Activated T-cell treated with anti-CD3 and anti-CD28 coated beads, Interleukin-2, amount 50 U/mL, for 4 hours (primary cell): ENCODE measurements around the gene ZNF451. TPM values are rescaled to one million over a fixed set of nuclear protein-coding genes. Genes with fewer than 3 reads are reported as not detected.

Source experiments
- ATAC-seq, 2 donors: fragments of 200-7000 bp; cut with Tn5 transposase; one replicate each; pipeline ENCODE4 v1.10.0; 2021
- DNase-seq: peaks from one replicate; pipeline ENCODE4 v3.0.0-alpha.2; 2020
- H3K27me3 Mint-ChIP-seq: one replicate; pipeline ENCODE4 v1.8.0; 2021; ENCODE audit warnings: low read depth, mixed read lengths
- H3K36me3 Mint-ChIP-seq: one replicate; pipeline ENCODE4 v1.8.0; 2022; ENCODE audit warnings: mixed read lengths; ENCODE audit not compliant: insufficient read depth
- H3K4me1 Mint-ChIP-seq: one replicate; pipeline ENCODE4 v1.8.0; 2021; ENCODE audit warnings: low read depth, mixed read lengths
- H3K4me3 Mint-ChIP-seq: one replicate; pipeline ENCODE4 v1.8.0; 2021; ENCODE audit warnings: mild to moderate bottlenecking, moderate library complexity, mixed read lengths
- H3K9me3 Mint-ChIP-seq: one replicate; pipeline ENCODE4 v1.8.0; 2021; ENCODE audit warnings: mixed read lengths
- total RNA-seq, 3 donors: library from RNA; stranded (reverse); gene quantifications; one replicate each; pipeline ENCODE4 v1.2.1, GENCODE V29; 2021

Gene ZNF451
- total RNA-seq, 3 donors from 2014 or later = 36.8 to 44.8 (median 43.3) TPM

DNA sequence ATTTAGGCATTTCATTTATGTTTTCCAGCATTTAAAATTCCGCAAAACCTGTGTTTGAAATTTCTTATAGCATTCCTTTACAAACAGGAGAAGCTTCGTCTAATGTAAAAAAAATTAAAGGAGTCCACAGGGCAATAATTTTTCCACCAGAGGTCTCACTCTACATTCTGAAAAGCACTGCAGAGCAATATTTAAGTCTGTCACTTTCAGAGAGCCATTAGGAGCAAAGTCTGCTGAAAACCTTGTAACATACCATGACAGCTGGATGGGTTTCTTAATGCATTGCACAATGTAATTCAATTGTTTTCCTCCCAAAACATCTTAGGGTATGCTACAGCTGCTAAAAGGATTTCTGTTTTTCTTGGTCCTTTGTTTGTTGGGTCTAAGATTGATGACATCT, 100.2 kb downstream of the ZNF451 start:
- DNase-seq (no peak), ATAC-seq (no peak)
- no peaks in the 10 kb centered on the region for H3K9me3 Mint-ChIP-seq
- H3K4me3 Mint-ChIP-seq = no peak overlapping the region
- H3K4me1 Mint-ChIP-seq = no peaks in the 10 kb centered on the region
- no peaks in the 10 kb centered on the region for H3K27me3 Mint-ChIP-seq
- peaks cover 8% of the 10 kb centered on the region for H3K36me3 Mint-ChIP-seq

DNA sequence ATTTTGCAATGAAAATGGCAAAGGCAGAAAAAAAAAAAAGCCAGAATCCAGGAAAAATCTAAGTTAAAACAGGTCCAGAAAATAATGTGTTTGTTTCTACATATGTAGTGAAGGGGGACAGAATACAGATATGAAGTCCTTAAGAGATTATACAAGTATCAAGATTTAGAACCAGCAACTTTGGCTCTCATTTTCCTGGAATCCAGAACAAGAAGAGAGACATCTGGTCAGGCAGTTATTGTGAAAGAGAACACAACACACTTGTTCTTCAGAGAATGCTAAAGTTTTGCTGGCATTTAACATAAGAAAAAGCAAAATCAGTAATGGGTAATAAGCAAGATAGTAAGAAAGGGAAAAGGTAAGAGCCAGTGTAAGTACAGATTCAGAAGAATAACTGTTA, 103.2 kb downstream of the ZNF451 start:
- no peak overlapping the region for H3K4me3 Mint-ChIP-seq
- ATAC-seq = no peak
- no peaks in the 10 kb centered on the region for H3K9me3 Mint-ChIP-seq
- H3K27me3 Mint-ChIP-seq = no peaks in the 10 kb centered on the region
- no peak for DNase-seq
- no peaks in the 10 kb centered on the region for H3K36me3 Mint-ChIP-seq
- no peaks in the 10 kb centered on the region for H3K4me1 Mint-ChIP-seq

GRCh38 chr6:57195457-57195856, 105.5 kb downstream of the ZNF451 start:
- H3K27me3 Mint-ChIP-seq = no peaks in the 10 kb centered on the region
- H3K36me3 Mint-ChIP-seq = no peaks in the 10 kb centered on the region
- no peak for ATAC-seq
- H3K4me1 Mint-ChIP-seq = no peaks in the 10 kb centered on the region
- H3K9me3 Mint-ChIP-seq = no peaks in the 10 kb centered on the region
- no peak overlapping the region for H3K4me3 Mint-ChIP-seq
- no peak for DNase-seq

GRCh38 chr6:57198926-57199636, 109.1 kb downstream of the ZNF451 start:
- DNase-seq (no peak), ATAC-seq (no peak)
- Mint-ChIP-seq H3K4me3 (no peak overlapping the region), H3K27me3 (no peaks in the 10 kb centered on the region), H3K9me3 (no peaks in the 10 kb centered on the region), H3K4me1 (no peaks in the 10 kb centered on the region), H3K36me3 (no peaks in the 10 kb centered on the region)

- Mint-ChIP-seq H3K36me3 (no peaks in the 10 kb centered on the region), H3K9me3 (no peaks in the 10 kb centered on the region)
- no peak for ATAC-seq
Observed at GRCh38 chr6:57201718-57202117, 111.7 kb downstream of the ZNF451 start.

DNA sequence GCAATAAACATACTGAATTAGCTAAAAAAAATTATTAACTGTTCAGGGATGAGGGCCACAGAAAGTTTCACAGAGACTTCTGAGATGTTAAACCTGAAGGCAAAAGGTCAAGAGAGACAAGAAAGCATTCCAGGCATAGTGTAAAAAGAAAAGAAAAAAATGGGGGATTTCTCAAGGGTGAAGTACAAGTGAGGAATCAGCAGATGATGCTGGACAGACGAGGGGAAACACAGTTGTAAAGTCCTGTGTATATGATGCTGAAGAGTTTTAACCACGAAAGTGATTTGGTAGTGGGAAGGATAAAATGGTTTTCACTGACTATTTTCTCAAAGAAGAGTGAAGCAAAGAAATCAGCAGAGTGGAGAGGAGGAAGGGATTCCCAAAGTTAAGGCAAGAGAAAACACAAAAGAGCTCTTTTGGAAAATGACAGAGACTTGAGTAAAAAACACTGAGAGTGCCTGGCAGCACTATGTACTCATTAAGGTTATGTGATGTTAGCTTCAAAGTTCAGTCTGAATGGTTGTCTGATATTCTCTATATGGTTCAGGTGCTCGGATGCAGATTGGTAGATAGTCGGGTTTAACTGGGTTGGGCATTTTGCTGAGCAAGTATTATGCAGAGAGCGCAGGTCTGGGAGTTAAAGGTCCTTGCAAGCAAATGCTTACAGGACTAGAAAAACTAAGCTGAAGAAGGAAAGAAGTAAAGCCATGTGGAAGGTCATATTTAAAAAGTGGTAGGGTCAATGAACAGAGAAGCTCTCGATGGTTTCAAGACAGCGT, 115.8 kb downstream of the ZNF451 start:
- Mint-ChIP-seq H3K4me3 (no peak overlapping the region), H3K36me3 (no peaks in the 10 kb centered on the region), H3K27me3 (no peaks in the 10 kb centered on the region), H3K4me1 (no peaks in the 10 kb centered on the region), H3K9me3 (no peaks in the 10 kb centered on the region)
- no peak for DNase-seq
- no peak for ATAC-seq

More at GRCh38 chr6:57201718-57202117, 111.7 kb downstream of the ZNF451 start:
- no peak for DNase-seq
- Mint-ChIP-seq H3K4me3 (no peak overlapping the region), H3K27me3 (no peaks in the 10 kb centered on the region), H3K4me1 (no peaks in the 10 kb centered on the region)

- DNase-seq = no peak
- Mint-ChIP-seq H3K4me3 (no peak overlapping the region), H3K36me3 (no peaks in the 10 kb centered on the region)
Observed at GRCh38 chr6:57207141-57207540, 117.2 kb downstream of the ZNF451 start.

GRCh38 chr6:57207872-57208271, 117.9 kb downstream of the ZNF451 start:
- Mint-ChIP-seq H3K27me3 (no peaks in the 10 kb centered on the region), H3K4me3 (no peak overlapping the region), H3K36me3 (no peaks in the 10 kb centered on the region), H3K4me1 (no peaks in the 10 kb centered on the region), H3K9me3 (no peaks in the 10 kb centered on the region)
- ATAC-seq (peak; percentile 62 to 71), DNase-seq (no peak)

More at GRCh38 chr6:57207141-57207540, 117.2 kb downstream of the ZNF451 start:
- H3K9me3 Mint-ChIP-seq = no peaks in the 10 kb centered on the region
- ATAC-seq = peak; percentile 46
- H3K4me1 Mint-ChIP-seq = no peaks in the 10 kb centered on the region
- H3K27me3 Mint-ChIP-seq = no peaks in the 10 kb centered on the region

DNA sequence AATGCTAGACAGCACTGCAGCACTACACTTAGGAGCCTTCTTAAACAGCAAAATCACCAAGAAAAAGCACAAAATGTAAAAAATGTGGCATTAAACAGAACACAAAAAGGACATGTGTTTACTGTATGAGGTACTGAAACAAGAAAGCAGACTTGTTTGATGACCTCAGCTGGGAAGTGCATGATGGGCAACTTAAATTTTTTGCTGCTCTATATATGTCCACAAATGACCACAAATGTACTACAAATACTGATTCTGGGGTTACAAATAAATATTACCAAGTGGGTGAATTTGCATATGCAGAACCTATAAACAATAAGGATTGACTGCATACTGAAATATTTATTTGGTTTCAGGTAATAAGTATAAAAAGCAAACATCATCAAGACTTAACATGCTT, 119.0 kb downstream of the ZNF451 start:
- Mint-ChIP-seq H3K27me3 (no peaks in the 10 kb centered on the region), H3K4me3 (no peak overlapping the region), H3K9me3 (no peaks in the 10 kb centered on the region), H3K36me3 (no peaks in the 10 kb centered on the region), H3K4me1 (peaks cover 5% of the 10 kb centered on the region)
- ATAC-seq (no peak), DNase-seq (no peak)

GRCh38 chr6:57210060-57210459, 120.1 kb downstream of the ZNF451 start:
- H3K4me3 Mint-ChIP-seq = no peak overlapping the region
- H3K4me1 Mint-ChIP-seq = peaks cover 15% of the 10 kb centered on the region
- H3K36me3 Mint-ChIP-seq = no peaks in the 10 kb centered on the region
- ATAC-seq (no peak), DNase-seq (no peak)
- no peaks in the 10 kb centered on the region for H3K27me3 Mint-ChIP-seq
- peaks cover 3% of the 10 kb centered on the region for H3K9me3 Mint-ChIP-seq

GRCh38 chr6:57215260-57215659, 125.3 kb downstream of the ZNF451 start:
- Mint-ChIP-seq H3K27me3 (peaks cover 2% of the 10 kb centered on the region), H3K36me3 (no peaks in the 10 kb centered on the region), H3K9me3 (peaks cover 6% of the 10 kb centered on the region), H3K4me1 (peaks cover 16% of the 10 kb centered on the region), H3K4me3 (no peak overlapping the region)
- no peak for DNase-seq
- no peak for ATAC-seq

- no peaks in the 10 kb centered on the region for H3K36me3 Mint-ChIP-seq
- H3K4me1 Mint-ChIP-seq = peaks cover 18% of the 10 kb centered on the region
- peaks cover 5% of the 10 kb centered on the region for H3K27me3 Mint-ChIP-seq
- ATAC-seq (no peak), DNase-seq (no peak)
- peaks cover 6% of the 10 kb centered on the region for H3K9me3 Mint-ChIP-seq
- no peak overlapping the region for H3K4me3 Mint-ChIP-seq
Observed at GRCh38 chr6:57216235-57217101, 126.5 kb downstream of the ZNF451 start.

- Mint-ChIP-seq H3K4me1 (peaks cover 18% of the 10 kb centered on the region), H3K27me3 (peaks cover 8% of the 10 kb centered on the region), H3K36me3 (no peaks in the 10 kb centered on the region), H3K4me3 (no peak overlapping the region), H3K9me3 (peaks cover 6% of the 10 kb centered on the region)
- DNase-seq (no peak), ATAC-seq (no peak)
Observed at GRCh38 chr6:57217270-57217669, 127.3 kb downstream of the ZNF451 start.
